ENCODE measurements around the gene DGCR8. TPM values are rescaled to one million over a fixed set of nuclear protein-coding genes. Genes with fewer than 3 reads are reported as not detected.

DGCR8 gene
- total and polyA plus RNA-seq, 2 donors from 2014 or later, result 12.2 to 40.1 TPM

DNA sequence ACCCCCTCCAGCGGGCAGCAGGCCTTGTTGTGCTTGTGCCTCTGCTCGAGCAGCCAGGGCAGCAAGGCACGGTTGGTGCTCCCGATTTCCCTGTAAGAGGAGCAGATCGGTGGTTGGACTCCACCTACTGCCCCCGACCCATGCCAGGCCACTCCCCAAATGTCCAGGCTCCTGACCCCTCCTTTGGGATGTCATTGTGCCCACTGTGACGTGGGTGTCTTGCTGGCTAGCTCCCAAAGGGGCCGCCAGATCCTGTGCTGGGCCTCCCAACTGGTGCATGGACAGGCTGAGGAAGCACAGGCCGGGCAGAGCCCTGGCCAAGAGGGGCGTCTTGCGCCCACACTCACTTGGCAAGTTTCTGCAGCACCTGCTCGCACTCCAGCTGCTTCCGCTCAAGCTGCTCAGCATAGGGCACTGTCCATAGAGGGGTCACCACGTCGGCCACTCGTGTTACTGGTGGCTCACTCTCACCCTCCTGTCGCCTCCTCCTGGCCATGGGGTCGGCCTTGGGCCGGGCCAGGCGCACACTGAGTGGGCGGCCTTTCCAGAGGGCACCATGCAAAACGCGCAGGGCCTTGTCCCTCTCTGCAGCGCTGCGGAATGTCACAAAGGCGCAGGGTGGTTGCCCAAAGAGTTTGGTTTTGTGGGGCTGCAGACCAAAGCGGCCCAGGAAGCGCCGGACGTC lies 35.8 kb downstream of the DGCR8 start, which contains the start of gene RANBP1:
Gene RANBP1, plus strand, starts transcription at position 414 of the 685 bp plus-strand sequence. Its CDS starts 81 bp downstream, at position 495.
- no peak for FAIRE-seq
- peaks cover 0 to 16% (median 9%) of the 10 kb centered on the region in 3 donors for H3K36me3 ChIP-seq (ENCODE audit: control insufficient read depth in 2 of 3, insufficient read depth in 3 of 3, low read length in 3 of 3)
- H3K27me3 ChIP-seq (ENCODE audit: control insufficient read depth, insufficient read depth, low read length), result no peaks in the 10 kb centered on the region
- peak within 1 kb of the TSS; percentile 70 to 80 for H3K27ac ChIP-seq (ENCODE audit: low read depth in 2 of 2, low read length in 2 of 2)
- H3K9ac ChIP-seq (ENCODE audit: low read length in 3 of 3), result peak within 1 kb of the TSS; percentile 57 to 78 (median 61)
- intact Hi-C loops (cut with DNase I), result loop anchor here (10.0 kb wide), 1 partner anchor 91 kb away; the partner anchor contains the start of gene TANGO2
- peaks cover 0 to 18% (median 4%) of the 10 kb centered on the region in 3 donors for H3K4me1 ChIP-seq (ENCODE audit: control insufficient read depth in 2 of 3, insufficient read depth in 2 of 3, low read depth in 1 of 3, low read length in 3 of 3)
- TF ChIP-seq, protein P1, sequence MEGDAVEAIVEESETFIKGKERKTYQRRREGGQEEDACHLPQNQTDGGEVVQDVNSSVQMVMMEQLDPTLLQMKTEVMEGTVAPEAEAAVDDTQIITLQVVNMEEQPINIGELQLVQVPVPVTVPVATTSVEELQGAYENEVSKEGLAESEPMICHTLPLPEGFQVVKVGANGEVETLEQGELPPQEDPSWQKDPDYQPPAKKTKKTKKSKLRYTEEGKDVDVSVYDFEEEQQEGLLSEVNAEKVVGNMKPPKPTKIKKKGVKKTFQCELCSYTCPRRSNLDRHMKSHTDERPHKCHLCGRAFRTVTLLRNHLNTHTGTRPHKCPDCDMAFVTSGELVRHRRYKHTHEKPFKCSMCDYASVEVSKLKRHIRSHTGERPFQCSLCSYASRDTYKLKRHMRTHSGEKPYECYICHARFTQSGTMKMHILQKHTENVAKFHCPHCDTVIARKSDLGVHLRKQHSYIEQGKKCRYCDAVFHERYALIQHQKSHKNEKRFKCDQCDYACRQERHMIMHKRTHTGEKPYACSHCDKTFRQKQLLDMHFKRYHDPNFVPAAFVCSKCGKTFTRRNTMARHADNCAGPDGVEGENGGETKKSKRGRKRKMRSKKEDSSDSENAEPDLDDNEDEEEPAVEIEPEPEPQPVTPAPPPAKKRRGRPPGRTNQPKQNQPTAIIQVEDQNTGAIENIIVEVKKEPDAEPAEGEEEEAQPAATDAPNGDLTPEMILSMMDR (IDR thresholded peaks at IDR 0.05; ENCODE audit: borderline replicate concordance, extremely low read depth, insufficient read depth), result no peak
- H3K9me3 ChIP-seq (ENCODE audit: control insufficient read depth in 2 of 3, insufficient read depth in 1 of 3, low read length in 3 of 3), result no peaks in the 10 kb centered on the region
- DNase-seq, result peak in 1 of 5 donors; percentile 78
- H3K4me3 ChIP-seq (ENCODE audit: low read length in 3 of 3), result peak within 1 kb of the TSS; percentile 77 to 84 (median 82)

DNA sequence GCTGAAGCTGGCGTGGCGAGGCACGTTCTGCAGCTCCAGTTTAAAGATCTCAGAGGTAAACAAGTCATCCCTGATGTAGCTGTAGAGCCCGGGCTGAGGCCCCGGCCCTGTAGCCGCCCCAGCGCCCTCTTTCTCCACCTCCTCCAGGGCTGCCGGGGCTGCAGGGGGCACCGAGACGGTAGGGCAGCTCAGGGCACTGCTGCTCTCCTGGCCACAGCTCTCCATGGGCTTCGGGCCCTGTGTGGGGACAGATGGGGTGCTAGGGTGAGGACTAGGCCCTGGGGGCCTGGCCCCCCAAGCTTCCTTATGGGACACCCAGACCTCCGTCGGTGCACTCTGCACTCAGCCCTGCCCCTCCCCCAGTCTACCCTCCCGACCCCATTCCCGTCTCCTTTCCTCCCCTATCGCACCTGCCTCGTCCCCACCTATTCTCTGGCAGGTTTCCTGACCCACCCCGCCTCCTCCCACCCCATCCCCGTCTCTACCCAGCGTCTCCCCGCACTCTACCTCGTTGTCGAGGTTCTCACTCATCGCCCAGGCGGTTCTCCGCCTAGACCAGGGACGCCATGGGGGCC lies 36.4 kb downstream of the DGCR8 start:
- FAIRE-seq, result no peak

DNA sequence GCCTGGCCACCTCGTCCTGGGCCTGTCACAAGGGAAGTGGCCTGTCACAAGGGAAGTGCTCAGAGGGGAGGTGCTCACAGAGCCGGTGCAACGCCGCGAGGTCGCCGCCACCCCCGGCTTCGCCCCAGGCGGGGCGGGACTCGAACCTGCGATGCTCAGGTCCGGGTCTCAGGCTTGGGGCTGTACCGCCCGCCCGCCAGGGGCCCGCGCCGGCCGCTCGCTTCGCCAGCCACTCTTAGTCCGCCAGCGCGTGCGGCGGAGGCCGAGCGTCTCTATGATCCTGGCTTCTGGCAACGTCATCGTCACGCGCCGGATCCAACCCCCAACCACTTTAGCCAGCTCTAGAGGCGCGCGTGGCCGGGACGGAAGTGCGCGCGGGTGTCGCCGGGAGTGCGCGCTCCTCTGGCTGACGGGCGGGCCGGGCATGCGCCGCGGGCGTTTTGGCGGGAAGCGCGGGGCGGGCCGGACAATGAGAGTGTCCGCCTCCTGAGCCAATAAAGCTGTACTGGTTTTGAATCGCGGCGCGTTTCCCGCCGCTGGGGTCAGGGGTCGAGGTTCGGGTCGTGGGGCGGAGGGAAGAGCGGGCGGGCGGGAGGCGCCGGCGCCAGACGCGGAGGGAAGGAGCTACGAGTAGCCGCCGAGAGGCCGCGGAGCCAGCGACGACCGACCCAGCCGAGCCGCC lies 37.1 kb downstream of the DGCR8 start, which contains the start of gene TRMT2A:
Gene TRMT2A, minus strand, starts transcription at position 276 of the 682 bp plus-strand sequence. CDS start 320 bp downstream, outside the sequence.
- Histone ChIP-seq H3K9ac (ENCODE audit: low read length in 3 of 3) (peak within 1 kb of the TSS; percentile 62 to 78 (median 74)), H3K4me1 (ENCODE audit: control insufficient read depth in 2 of 3, insufficient read depth in 2 of 3, low read depth in 1 of 3, low read length in 3 of 3) (peaks cover 0 to 18% (median 4%) of the 10 kb centered on the region in 3 donors), H3K9me3 (ENCODE audit: control insufficient read depth in 2 of 3, insufficient read depth in 1 of 3, low read length in 3 of 3) (no peaks in the 10 kb centered on the region), H3K27me3 (ENCODE audit: control insufficient read depth, insufficient read depth, low read length) (no peaks in the 10 kb centered on the region), H3K4me3 (ENCODE audit: low read length in 3 of 3) (peak within 1 kb of the TSS; percentile 79 to 84 (median 82)), H3K36me3 (ENCODE audit: control insufficient read depth in 2 of 3, insufficient read depth in 3 of 3, low read length in 3 of 3) (peaks cover 0 to 12% (median 9%) of the 10 kb centered on the region in 3 donors), H3K27ac (ENCODE audit: low read depth in 2 of 2, low read length in 2 of 2) (peak within 1 kb of the TSS; percentile 70 to 80)
- DNase-seq (peak; percentile 98 to 99 (median 99)), FAIRE-seq (no peak)
- intact Hi-C loops (cut with DNase I), result loop anchor here (10.0 kb wide), 1 partner anchor 92 kb away; the partner anchor contains the start of gene TANGO2
- TF ChIP-seq, protein P1 (IDR thresholded peaks at IDR 0.05; ENCODE audit: borderline replicate concordance, extremely low read depth, insufficient read depth), result no peak

More for the DNA sequence above, 36.4 kb downstream of the DGCR8 start:
- peak overlapping the region; percentile 77 to 84 (median 82) for H3K4me3 ChIP-seq (ENCODE audit: low read length in 3 of 3)
- peaks cover 0 to 18% (median 4%) of the 10 kb centered on the region in 3 donors for H3K4me1 ChIP-seq (ENCODE audit: control insufficient read depth in 2 of 3, insufficient read depth in 2 of 3, low read depth in 1 of 3, low read length in 3 of 3)
- intact Hi-C loops (cut with DNase I), result loop anchor here (10.0 kb wide), 1 partner anchor 92 kb away; the partner anchor contains the start of gene TANGO2
- H3K9ac ChIP-seq (ENCODE audit: low read length in 3 of 3), result peak overlapping the region; percentile 57 to 78 (median 61)
- H3K27ac ChIP-seq (ENCODE audit: low read depth in 2 of 2, low read length in 2 of 2), result peak overlapping the region; percentile 70 to 80
- H3K36me3 ChIP-seq (ENCODE audit: control insufficient read depth in 2 of 3, insufficient read depth in 3 of 3, low read length in 3 of 3), result peaks cover 0 to 12% (median 9%) of the 10 kb centered on the region in 3 donors
- DNase-seq, result peak in 1 of 5 donors; percentile 20
- TF ChIP-seq, protein P1 (IDR thresholded peaks at IDR 0.05; ENCODE audit: borderline replicate concordance, extremely low read depth, insufficient read depth), result no peak
- no peaks in the 10 kb centered on the region for H3K9me3 ChIP-seq (ENCODE audit: control insufficient read depth in 2 of 3, insufficient read depth in 1 of 3, low read length in 3 of 3)
- no peaks in the 10 kb centered on the region for H3K27me3 ChIP-seq (ENCODE audit: control insufficient read depth, insufficient read depth, low read length)

Measured in kidney (tissue), 14 donors.